Fibroblast of mammary gland (primary cell): ENCODE measurements around the gene ZW10.

Source experiments
- DNase-seq: peaks from one replicate; pipeline ENCODE4 v3.0.0-alpha.2; 2010; ENCODE audit warnings: low read depth
- H3K4me3 ChIP-seq: 2 replicates; pipeline ENCODE4 v1.5.1; 2011; ENCODE audit warnings: low read depth, mild to moderate bottlenecking, low read length, moderate library complexity; ENCODE audit not compliant: control insufficient read depth
- TF ChIP-seq, protein P1 (sequence below): conservative IDR thresholded peaks from 2 replicates; pipeline ENCODE4 v1.5.1; 2011; ENCODE audit warnings: low read depth, low read length, inconsistent platforms; ENCODE audit not compliant: control insufficient read depth, insufficient read depth

The ZW10 gene

DNA sequence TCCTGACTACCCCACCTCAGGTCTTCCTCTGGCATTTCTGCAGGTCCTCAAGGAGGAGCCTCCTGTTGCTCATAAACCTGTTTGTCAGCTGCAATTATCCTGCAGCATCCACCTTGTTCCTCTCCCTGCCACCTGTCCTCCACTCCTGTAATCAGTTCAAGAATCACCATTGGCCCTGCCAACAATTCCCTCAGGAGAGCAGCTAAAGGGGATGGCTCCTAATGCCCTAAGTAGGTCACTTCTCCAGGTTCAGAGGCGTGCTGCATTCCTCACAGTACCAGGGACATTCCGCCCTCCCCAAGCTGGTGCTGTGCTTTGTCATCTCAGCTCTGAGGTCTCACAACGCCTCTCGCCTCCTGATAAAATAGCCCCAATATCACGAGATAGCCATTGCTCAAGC is 8.2 kb upstream of the ZW10 start:
- TF ChIP-seq, protein P1, sequence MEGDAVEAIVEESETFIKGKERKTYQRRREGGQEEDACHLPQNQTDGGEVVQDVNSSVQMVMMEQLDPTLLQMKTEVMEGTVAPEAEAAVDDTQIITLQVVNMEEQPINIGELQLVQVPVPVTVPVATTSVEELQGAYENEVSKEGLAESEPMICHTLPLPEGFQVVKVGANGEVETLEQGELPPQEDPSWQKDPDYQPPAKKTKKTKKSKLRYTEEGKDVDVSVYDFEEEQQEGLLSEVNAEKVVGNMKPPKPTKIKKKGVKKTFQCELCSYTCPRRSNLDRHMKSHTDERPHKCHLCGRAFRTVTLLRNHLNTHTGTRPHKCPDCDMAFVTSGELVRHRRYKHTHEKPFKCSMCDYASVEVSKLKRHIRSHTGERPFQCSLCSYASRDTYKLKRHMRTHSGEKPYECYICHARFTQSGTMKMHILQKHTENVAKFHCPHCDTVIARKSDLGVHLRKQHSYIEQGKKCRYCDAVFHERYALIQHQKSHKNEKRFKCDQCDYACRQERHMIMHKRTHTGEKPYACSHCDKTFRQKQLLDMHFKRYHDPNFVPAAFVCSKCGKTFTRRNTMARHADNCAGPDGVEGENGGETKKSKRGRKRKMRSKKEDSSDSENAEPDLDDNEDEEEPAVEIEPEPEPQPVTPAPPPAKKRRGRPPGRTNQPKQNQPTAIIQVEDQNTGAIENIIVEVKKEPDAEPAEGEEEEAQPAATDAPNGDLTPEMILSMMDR, result no peak
- no peak for DNase-seq
- no peak overlapping the region for H3K4me3 ChIP-seq

DNA sequence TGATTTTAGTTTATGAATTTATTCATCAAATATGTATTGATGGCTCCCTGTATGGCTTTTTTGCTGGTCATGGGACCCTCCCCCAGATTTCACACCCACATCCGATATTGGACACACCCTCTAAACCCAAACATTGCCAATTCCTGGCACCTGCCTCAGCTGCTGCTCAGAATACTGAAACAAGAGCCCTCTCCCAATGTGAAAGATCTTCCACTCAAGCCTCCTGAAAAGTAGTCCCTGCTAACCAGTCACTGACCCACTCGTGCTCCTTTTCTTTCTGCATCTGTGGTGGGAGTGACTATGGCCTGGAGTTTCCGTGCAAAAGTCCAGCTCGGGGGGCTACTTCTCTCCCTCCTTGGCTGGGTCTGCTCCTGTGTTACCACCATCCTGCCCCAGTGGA is 6.0 kb upstream of the ZW10 start, which contains the start of gene CLDN25:
CLDN25 (plus strand) TSS at position 301 of the 400 bp plus-strand sequence; CDS start at position 301, 0 bp downstream.
- TF ChIP-seq, protein P1, result no peak
- H3K4me3 ChIP-seq, result no peak within 1 kb of the TSS
- DNase-seq, result no peak

DNA sequence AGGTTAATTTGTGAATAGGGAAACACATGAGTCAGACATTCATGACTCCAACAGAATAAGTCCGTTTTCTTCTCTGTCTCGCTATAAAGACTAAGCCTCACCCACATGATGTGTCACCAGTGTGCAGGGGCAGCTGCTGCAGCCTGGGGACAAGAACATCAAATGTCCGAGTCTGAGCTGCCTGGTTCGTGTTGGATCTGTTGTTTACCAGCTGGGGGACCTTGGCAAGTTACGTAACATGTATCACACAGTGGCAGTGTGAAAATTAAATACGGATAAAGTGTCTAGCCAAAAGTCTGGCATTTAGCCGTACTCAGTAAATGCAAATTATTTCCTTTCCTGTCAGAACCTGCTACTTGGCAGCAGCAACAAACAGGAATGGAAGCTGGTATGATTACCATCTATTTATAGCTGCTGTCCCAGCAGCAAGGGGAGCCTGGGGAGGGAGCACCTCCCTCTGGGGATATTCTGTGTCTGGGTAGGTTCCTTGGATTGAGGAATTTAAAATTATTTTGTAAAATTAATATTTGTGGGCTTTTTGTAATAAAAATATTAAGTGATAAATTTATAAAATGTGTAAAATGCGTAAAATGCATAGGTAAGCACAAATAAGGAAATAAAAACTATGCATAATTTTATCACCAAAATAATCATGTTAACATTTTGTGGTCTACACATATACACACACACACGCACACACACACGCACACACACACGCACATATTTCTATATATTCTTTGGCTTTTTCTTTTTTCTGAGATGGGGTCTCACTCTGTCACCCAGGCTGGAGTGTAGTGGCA is 4.8 kb upstream of the ZW10 start:
- DNase-seq, result peak; percentile 12
- H3K4me3 ChIP-seq, result no peak overlapping the region
- TF ChIP-seq, protein P1, result no peak

DNA sequence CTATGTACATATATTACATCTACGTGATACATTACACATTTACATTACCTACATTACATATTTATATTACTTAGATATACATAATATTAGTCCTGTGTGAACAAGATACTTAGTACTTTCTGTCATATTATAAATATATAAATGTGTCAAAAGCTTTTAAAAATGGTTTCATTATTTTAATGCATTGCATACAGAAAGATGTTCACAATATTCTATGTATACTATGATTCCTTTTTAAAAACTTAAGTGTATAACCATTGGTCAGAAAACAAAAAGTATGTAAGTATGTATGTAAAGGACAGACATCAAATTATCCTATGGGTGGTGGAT is 647 bp upstream of the ZW10 start:
- H3K4me3 ChIP-seq, result no peak overlapping the region
- TF ChIP-seq, protein P1, result no peak
- DNase-seq, result no peak

DNA sequence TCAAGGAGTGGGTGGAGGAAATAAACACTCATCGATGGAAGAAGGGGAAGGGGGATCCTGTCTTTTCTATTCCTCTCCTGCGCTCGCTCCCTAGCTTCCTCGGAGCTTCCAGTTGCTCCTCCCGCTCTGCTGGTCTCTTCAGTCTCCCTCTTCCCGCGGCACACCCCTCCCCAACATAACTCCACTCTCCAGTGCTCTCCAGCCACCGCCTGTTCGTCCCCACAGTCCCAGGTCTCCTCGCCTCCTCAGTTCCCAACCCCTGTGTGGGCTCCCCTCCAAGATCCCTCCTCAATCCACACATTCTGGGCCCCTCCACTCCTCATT is 438 bp downstream of the ZW10 start:
- TF ChIP-seq, protein P1, result no peak
- DNase-seq, result peak; percentile 25
- H3K4me3 ChIP-seq, result peak overlapping the region; percentile 98

DNA sequence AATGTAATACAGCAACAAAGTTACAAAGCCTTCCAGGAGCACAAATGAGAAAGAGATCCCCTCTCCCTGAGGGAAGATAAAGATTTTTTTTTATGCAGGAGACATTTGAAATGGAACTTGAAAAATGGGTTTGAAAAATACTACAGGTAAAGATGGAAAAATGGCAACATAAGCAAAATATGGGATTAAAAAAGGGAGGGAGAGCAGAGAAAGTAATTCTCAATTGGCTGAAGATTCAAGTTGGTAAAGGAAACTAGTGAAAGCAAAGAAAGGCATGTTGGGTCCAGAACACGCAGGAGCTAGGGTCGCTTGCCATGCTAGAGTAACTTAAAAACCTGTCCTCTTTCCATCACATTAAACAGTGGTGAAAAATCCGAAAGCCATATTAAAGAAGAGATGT is 1.5 kb downstream of the ZW10 start:
- DNase-seq, result no peak
- TF ChIP-seq, protein P1, result no peak
- H3K4me3 ChIP-seq, result no peak overlapping the region
